Loucy (cell line): ENCODE data around the gene PPP2R5C.
A peak's percentile ranks its signal among the peaks of the same experiment; 100 is the strongest.

ENCODE experiments used
- H2AFZ ChIP-seq: fragments of 200-600 bp; sonication (generic); 2 replicates; pipeline ENCODE4 v1.6.0; 2016; ENCODE audit warnings: antibody characterized with exemption, mild to moderate bottlenecking, low read length, moderate library complexity
- H3F3A ChIP-seq: fragments of 200-600 bp; 2 replicates; pipeline ENCODE4 v1.6.0; 2016; ENCODE audit warnings: antibody characterized with exemption, low read depth, mild to moderate bottlenecking
- H3K27me3 ChIP-seq: fragments of 200-600 bp; sonication (generic); 2 replicates; pipeline ENCODE4 v1.6.1; 2014; ENCODE audit warnings: low read length, mild to moderate bottlenecking; ENCODE audit not compliant: insufficient read depth, poor library complexity, severe bottlenecking
- H3K36me3 ChIP-seq: fragments of 200-600 bp; sonication (generic); 2 replicates; pipeline ENCODE4 v1.6.1; 2016; ENCODE audit warnings: low read length; ENCODE audit not compliant: insufficient read depth
- H3K4me1 ChIP-seq: fragments of 200-600 bp; sonication (generic); 2 replicates; pipeline ENCODE4 v1.5.1; 2014; ENCODE audit warnings: low read length, mild to moderate bottlenecking; ENCODE audit not compliant: insufficient read depth, poor library complexity, severe bottlenecking
- H3K4me2 ChIP-seq: fragments of 200-600 bp; sonication (generic); 2 replicates; pipeline ENCODE4 v1.6.0; 2014; ENCODE audit warnings: antibody characterized with exemption, low read length, low read depth, mild to moderate bottlenecking; ENCODE audit not compliant: poor library complexity, severe bottlenecking
- H3K4me3 ChIP-seq: fragments of 200-600 bp; sonication (generic); 2 replicates; pipeline ENCODE4 v1.5.1; 2014; ENCODE audit warnings: low read length, mild to moderate bottlenecking, mixed read lengths; ENCODE audit not compliant: poor library complexity, severe bottlenecking
- H3K79me2 ChIP-seq: fragments of 200-600 bp; sonication (generic); 2 replicates; pipeline ENCODE4 v1.6.1; 2014; ENCODE audit warnings: low read length; ENCODE audit not compliant: insufficient read depth
- H3K9ac ChIP-seq: fragments of 200-600 bp; sonication (generic); 2 replicates; pipeline ENCODE4 v1.6.0; 2014; ENCODE audit warnings: mild to moderate bottlenecking, low read depth, low read length, moderate library complexity; ENCODE audit not compliant: poor library complexity, severe bottlenecking
- H3K9me2 ChIP-seq: fragments of 200-600 bp; sonication (generic); replicated peaks from 2 replicates; pipeline ENCODE4 v1.6.1; 2016; ENCODE audit warnings: low read depth, low read length, mixed read lengths
- H3K9me3 ChIP-seq: fragments of 200-600 bp; sonication (generic); 2 replicates; pipeline ENCODE4 v1.6.1; 2014; ENCODE audit warnings: mild to moderate bottlenecking, antibody characterized with exemption, low read length, low read depth; ENCODE audit not compliant: insufficient read depth
- H4K20me1 ChIP-seq: fragments of 200-600 bp; sonication (generic); 2 replicates; pipeline ENCODE4 v1.6.0; 2014; ENCODE audit warnings: antibody characterized with exemption, low read length, mild to moderate bottlenecking; ENCODE audit not compliant: insufficient read depth, poor library complexity, severe bottlenecking
- EZH2phosphoT487 ChIP-seq: fragments of 200-600 bp; IDR thresholded peaks from 2 replicates; pipeline ENCODE4 v1.6.1; 2018; ENCODE audit warnings: antibody characterized with exemption, mild to moderate bottlenecking, moderate library complexity, borderline replicate concordance
- TF ChIP-seq, protein P1 (sequence below): fragments of 200-600 bp; sonication (generic); conservative IDR thresholded peaks from 2 replicates; pipeline ENCODE4 v1.5.1; 2014; ENCODE audit warnings: mild to moderate bottlenecking, antibody characterized with exemption, low read length

The PPP2R5C gene

DNA sequence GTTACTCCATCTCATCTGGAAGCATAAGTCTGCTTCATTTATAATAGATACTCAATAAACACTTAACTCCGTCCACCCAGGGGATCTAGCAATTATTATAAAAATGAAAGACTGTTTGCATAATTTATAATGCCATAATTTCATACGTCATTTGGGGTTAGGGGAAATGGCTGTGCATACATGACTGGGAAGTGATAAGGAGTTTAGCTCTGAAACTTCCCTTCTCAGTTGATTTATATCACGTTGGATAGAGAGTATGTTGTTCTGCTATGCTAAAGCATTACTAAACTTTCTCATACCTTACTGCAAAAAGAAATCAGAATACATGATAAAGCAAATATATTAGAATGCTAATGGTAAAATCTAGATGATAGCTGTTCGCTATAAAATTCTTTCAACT is 112.5 kb downstream of the PPP2R5C start:
- Histone ChIP-seq H3K4me1 (peaks cover 55% of the 10 kb centered on the region), H3K9me3 (no peaks in the 10 kb centered on the region), H4K20me1 (peaks cover 80% of the 10 kb centered on the region), H3K9me2 (no peaks in the 10 kb centered on the region), H3F3A (peaks cover 11% of the 10 kb centered on the region), H3K4me3 (no peak overlapping the region), H3K79me2 (peaks cover 90% of the 10 kb centered on the region), H3K9ac (no peak overlapping the region), H3K4me2 (peak overlapping the region; percentile 6), H3K27me3 (no peaks in the 10 kb centered on the region), H2AFZ (no peak overlapping the region), H3K36me3 (peaks cover 18% of the 10 kb centered on the region; the same call in 1 of the 2 replicates)
- no peak for TF ChIP-seq EZH2phosphoT487
- TF ChIP-seq, protein P1, sequence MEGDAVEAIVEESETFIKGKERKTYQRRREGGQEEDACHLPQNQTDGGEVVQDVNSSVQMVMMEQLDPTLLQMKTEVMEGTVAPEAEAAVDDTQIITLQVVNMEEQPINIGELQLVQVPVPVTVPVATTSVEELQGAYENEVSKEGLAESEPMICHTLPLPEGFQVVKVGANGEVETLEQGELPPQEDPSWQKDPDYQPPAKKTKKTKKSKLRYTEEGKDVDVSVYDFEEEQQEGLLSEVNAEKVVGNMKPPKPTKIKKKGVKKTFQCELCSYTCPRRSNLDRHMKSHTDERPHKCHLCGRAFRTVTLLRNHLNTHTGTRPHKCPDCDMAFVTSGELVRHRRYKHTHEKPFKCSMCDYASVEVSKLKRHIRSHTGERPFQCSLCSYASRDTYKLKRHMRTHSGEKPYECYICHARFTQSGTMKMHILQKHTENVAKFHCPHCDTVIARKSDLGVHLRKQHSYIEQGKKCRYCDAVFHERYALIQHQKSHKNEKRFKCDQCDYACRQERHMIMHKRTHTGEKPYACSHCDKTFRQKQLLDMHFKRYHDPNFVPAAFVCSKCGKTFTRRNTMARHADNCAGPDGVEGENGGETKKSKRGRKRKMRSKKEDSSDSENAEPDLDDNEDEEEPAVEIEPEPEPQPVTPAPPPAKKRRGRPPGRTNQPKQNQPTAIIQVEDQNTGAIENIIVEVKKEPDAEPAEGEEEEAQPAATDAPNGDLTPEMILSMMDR = no peak

DNA sequence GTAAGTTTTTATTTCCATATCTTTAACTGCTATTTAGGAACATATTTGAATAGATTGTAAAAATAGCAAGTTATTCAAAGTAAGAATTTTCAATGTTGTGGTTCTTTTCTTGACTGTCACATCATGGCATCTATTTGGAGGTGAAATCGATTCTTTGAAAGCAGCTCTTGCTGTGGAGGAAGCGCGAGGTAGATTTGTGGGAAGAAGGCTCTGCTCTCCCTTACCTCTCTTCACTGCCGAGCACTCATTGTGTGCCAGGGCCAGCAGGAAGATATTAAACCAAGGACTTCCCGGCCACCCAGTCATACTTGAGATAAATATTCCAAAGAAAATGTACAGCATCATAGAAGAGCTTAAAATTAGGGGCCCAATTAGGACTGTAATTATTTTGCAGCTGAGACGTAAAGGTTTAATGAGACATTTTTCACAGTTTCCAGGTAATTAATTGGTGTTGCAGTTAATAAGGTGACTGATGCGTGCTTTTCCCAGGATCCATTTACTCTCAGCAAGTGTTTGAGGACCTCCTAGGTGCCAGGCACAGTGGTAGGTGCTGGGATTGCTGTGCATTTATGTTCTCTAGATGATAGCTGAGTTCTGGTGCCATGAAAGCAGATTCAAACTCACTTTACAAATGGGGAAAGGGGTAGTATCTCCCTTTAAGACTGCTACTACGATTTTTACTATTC is 113.7 kb downstream of the PPP2R5C start:
- H3K79me2 ChIP-seq = peaks cover 90% of the 10 kb centered on the region
- no peaks in the 10 kb centered on the region for H3K27me3 ChIP-seq
- no peaks in the 10 kb centered on the region for H3K9me2 ChIP-seq
- peaks cover 53% of the 10 kb centered on the region for H3K4me1 ChIP-seq
- peak overlapping the region; percentile 65 for H3K9ac ChIP-seq
- TF ChIP-seq, protein P1 = no peak
- no peak for TF ChIP-seq EZH2phosphoT487
- peak overlapping the region; percentile 78 for H3K4me2 ChIP-seq
- H3K36me3 ChIP-seq = peaks cover 29% of the 10 kb centered on the region; the same call in 1 of the 2 replicates
- peak overlapping the region; percentile 69 for H3K4me3 ChIP-seq
- peaks cover 11% of the 10 kb centered on the region for H3F3A ChIP-seq
- no peak overlapping the region for H2AFZ ChIP-seq
- peaks cover 85% of the 10 kb centered on the region for H4K20me1 ChIP-seq
- no peaks in the 10 kb centered on the region for H3K9me3 ChIP-seq

DNA sequence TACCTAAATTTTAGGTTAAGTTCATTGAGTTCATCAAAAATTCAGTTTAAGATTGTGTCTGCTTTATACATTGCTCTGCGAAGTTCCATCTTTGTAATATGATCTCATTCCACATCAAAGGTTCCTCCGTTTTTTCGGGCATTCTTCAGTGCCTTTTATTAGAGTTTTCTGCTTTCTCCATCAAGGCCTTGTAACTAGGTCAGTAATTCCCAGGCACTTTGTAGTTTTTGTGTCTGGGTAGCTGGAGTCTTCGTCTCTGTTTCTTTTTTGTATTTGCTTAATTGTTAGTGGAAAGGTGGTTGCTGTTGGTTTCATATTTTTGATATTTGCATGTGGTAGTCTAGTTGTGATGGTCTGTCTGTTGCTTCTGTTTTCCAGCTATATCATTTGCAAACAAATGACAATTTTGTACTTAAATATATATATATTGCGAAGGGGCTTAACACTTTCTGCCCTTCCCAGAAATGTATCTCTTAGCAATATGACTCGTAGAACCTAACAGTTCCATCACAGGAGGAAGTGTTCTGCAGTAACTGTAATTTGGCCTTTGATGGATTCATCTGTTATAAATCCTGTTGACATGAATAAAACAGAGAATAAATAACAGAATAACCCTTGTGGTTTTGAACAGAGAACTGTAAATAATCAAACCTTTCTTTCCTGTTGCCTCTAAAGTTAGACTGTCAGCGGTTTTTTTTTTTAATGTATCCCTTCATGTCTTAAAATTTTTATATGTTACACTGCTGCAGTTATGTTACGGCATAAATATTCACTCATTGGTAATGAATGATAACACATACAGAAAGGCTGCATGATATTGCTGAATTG is 114.4 kb downstream of the PPP2R5C start:
- Histone ChIP-seq H3K79me2 (peaks cover 90% of the 10 kb centered on the region), H3K9ac (peak overlapping the region; percentile 65), H3K27me3 (no peaks in the 10 kb centered on the region), H3K36me3 (peaks cover 29% of the 10 kb centered on the region; the same call in 1 of the 2 replicates), H3K4me3 (peak overlapping the region; percentile 69), H3K4me2 (peak overlapping the region; percentile 78), H2AFZ (no peak overlapping the region), H3K9me2 (no peaks in the 10 kb centered on the region), H3F3A (peaks cover 11% of the 10 kb centered on the region), H3K9me3 (no peaks in the 10 kb centered on the region), H3K4me1 (peaks cover 52% of the 10 kb centered on the region), H4K20me1 (peaks cover 80% of the 10 kb centered on the region)
- TF ChIP-seq EZH2phosphoT487 = no peak
- TF ChIP-seq, protein P1 = no peak
